ENCODE data around the gene DGKG. TPM values are rescaled to one million over a fixed set of nuclear protein-coding genes. Genes with fewer than 3 reads are reported as not detected.

The DGKG gene
- total RNA-seq, 5 donors from 2014 or later (not counting 1 experiment from before 2014, with no cell fraction given), result 0.03 to 0.10 TPM; not detected in 3

- H3K4me3 ChIP-seq (ENCODE audit: control insufficient read depth in 1 of 2, extremely low read depth in 1 of 2, low read length in 1 of 2), result no peak overlapping the region
- CTCF ChIA-PET, result no interaction called here
- no peak for ATAC-seq (replicated peaks in 1 of 4)
- Mint-ChIP-seq H3K9me3 (peaks cover 0 to 5% (median 0%) of the 10 kb centered on the region in 3 donors), H3K4me1 (no peaks in the 10 kb centered on the region), H3K4me3 (no peak overlapping the region), H3K27me3 (peaks cover 21 to 31% of the 10 kb centered on the region in 2 donors), H3K27ac (no peak overlapping the region), H3K36me3 (no peaks in the 10 kb centered on the region)
- WGBS (ENCODE audit: insufficient coverage), result no CpG with 5 or more reads among the region's 1 CpG
- no peaks in the 10 kb centered on the region for H3K36me3 ChIP-seq (ENCODE audit: control insufficient read depth in 2 of 2, extremely low read depth in 1 of 2, insufficient read depth in 1 of 2, low read length in 1 of 2)
- DNase-seq, result no peak
- POLR2A ChIA-PET, result no interaction called here
- no peaks in the 10 kb centered on the region for H3K4me1 ChIP-seq (ENCODE audit: control insufficient read depth in 1 of 2, extremely low read depth in 1 of 2, insufficient read depth in 2 of 2, low read length in 2 of 2)
- no peaks in the 10 kb centered on the region for H3K9me3 ChIP-seq
- H3K27ac ChIP-seq (ENCODE audit: low read length), result no peak overlapping the region
- H3K27me3 ChIP-seq (replicated peaks in 1 of 2; ENCODE audit: control insufficient read depth in 2 of 2, extremely low read depth in 1 of 2, insufficient read depth in 2 of 2, low read length in 1 of 2), result peaks cover 0 to 6% of the 10 kb centered on the region in 2 experiments
Measured at GRCh38 chr3:186167646-186168395, 194.2 kb downstream of the DGKG start.

- Mint-ChIP-seq H3K36me3 (no peaks in the 10 kb centered on the region), H3K27me3 (peaks cover 21 to 36% of the 10 kb centered on the region in 2 donors), H3K9me3 (peaks cover 0 to 5% (median 0%) of the 10 kb centered on the region in 3 donors), H3K4me1 (no peaks in the 10 kb centered on the region), H3K27ac (no peak overlapping the region), H3K4me3 (no peak overlapping the region)
- WGBS (ENCODE audit: insufficient coverage), result 29% methylated on average over 1 of the region's 3 CpGs
- H3K27me3 ChIP-seq (replicated peaks in 1 of 2; ENCODE audit: control insufficient read depth in 2 of 2, extremely low read depth in 1 of 2, insufficient read depth in 2 of 2, low read length in 1 of 2), result peaks cover 0 to 10% of the 10 kb centered on the region in 2 experiments
- no peak overlapping the region for H3K27ac ChIP-seq (ENCODE audit: low read length)
- ATAC-seq (replicated peaks in 1 of 4) (no peak), DNase-seq (no peak)
- H3K9me3 ChIP-seq, result no peaks in the 10 kb centered on the region
- no peaks in the 10 kb centered on the region for H3K36me3 ChIP-seq (ENCODE audit: control insufficient read depth in 2 of 2, extremely low read depth in 1 of 2, insufficient read depth in 1 of 2, low read length in 1 of 2)
- ChIA-PET CTCF (interaction anchor here in 1 of 2 donors (0.6 kb wide), 2 partner anchors 11 to 131 kb away, joined by 3 to 4 read pairs; no protein-coding TSS in a partner anchor), POLR2A (no interaction called here)
- no peak overlapping the region for H3K4me3 ChIP-seq (ENCODE audit: control insufficient read depth in 1 of 2, extremely low read depth in 1 of 2, low read length in 1 of 2)
- no peaks in the 10 kb centered on the region for H3K4me1 ChIP-seq (ENCODE audit: control insufficient read depth in 1 of 2, extremely low read depth in 1 of 2, insufficient read depth in 2 of 2, low read length in 2 of 2)
Measured at GRCh38 chr3:186166491-186167288, 195.3 kb downstream of the DGKG start.

GRCh38 chr3:186166036-186166435, 196.0 kb downstream of the DGKG start:
- Mint-ChIP-seq H3K27me3 (peaks cover 21 to 36% of the 10 kb centered on the region in 2 donors), H3K4me3 (no peak overlapping the region), H3K27ac (no peak overlapping the region), H3K4me1 (no peaks in the 10 kb centered on the region), H3K36me3 (no peaks in the 10 kb centered on the region), H3K9me3 (peaks cover 0 to 5% (median 0%) of the 10 kb centered on the region in 3 donors)
- no peaks in the 10 kb centered on the region for H3K9me3 ChIP-seq
- H3K36me3 ChIP-seq (ENCODE audit: control insufficient read depth in 2 of 2, extremely low read depth in 1 of 2, insufficient read depth in 1 of 2, low read length in 1 of 2), result no peaks in the 10 kb centered on the region
- POLR2A ChIA-PET, result no interaction called here
- DNase-seq, result no peak
- no peak for ATAC-seq (replicated peaks in 1 of 4)
- H3K27ac ChIP-seq (ENCODE audit: low read length), result no peak overlapping the region
- H3K4me3 ChIP-seq (ENCODE audit: control insufficient read depth in 1 of 2, extremely low read depth in 1 of 2, low read length in 1 of 2), result no peak overlapping the region
- peaks cover 0 to 12% of the 10 kb centered on the region in 2 experiments for H3K27me3 ChIP-seq (replicated peaks in 1 of 2; ENCODE audit: control insufficient read depth in 2 of 2, extremely low read depth in 1 of 2, insufficient read depth in 2 of 2, low read length in 1 of 2)
- no peaks in the 10 kb centered on the region for H3K4me1 ChIP-seq (ENCODE audit: control insufficient read depth in 1 of 2, extremely low read depth in 1 of 2, insufficient read depth in 2 of 2, low read length in 2 of 2)
- CTCF ChIA-PET, result interaction anchor here in 1 of 2 donors (0.6 kb wide), 1 partner anchor 132 kb away, joined by 3 read pairs; no protein-coding TSS in a partner anchor
- 100% methylated on average over 2 of the region's 3 CpGs for WGBS (ENCODE audit: insufficient coverage)

- no peak overlapping the region for H3K4me3 ChIP-seq (ENCODE audit: control insufficient read depth in 1 of 2, extremely low read depth in 1 of 2, low read length in 1 of 2)
- Mint-ChIP-seq H3K27me3 (peaks cover 26 to 42% of the 10 kb centered on the region in 2 donors), H3K27ac (no peak overlapping the region), H3K36me3 (no peaks in the 10 kb centered on the region), H3K4me1 (no peaks in the 10 kb centered on the region), H3K4me3 (no peak overlapping the region), H3K9me3 (peaks cover 0 to 5% (median 0%) of the 10 kb centered on the region in 3 donors)
- no peak overlapping the region for H3K27ac ChIP-seq (ENCODE audit: low read length)
- ATAC-seq (replicated peaks in 1 of 4) (no peak), DNase-seq (no peak)
- H3K9me3 ChIP-seq, result no peaks in the 10 kb centered on the region
- H3K36me3 ChIP-seq (ENCODE audit: control insufficient read depth in 2 of 2, extremely low read depth in 1 of 2, insufficient read depth in 1 of 2, low read length in 1 of 2), result no peaks in the 10 kb centered on the region
- ChIA-PET POLR2A (interaction anchor here in 1 of 2 donors (1.1 kb wide), 1 partner anchor 9 kb away, joined by 3 read pairs; no protein-coding TSS in a partner anchor), CTCF (no interaction called here)
- no CpG with 5 or more reads among the region's 1 CpG for WGBS (ENCODE audit: insufficient coverage)
- no peaks in the 10 kb centered on the region for H3K4me1 ChIP-seq (ENCODE audit: control insufficient read depth in 1 of 2, extremely low read depth in 1 of 2, insufficient read depth in 2 of 2, low read length in 2 of 2)
- H3K27me3 ChIP-seq (replicated peaks in 1 of 2; ENCODE audit: control insufficient read depth in 2 of 2, extremely low read depth in 1 of 2, insufficient read depth in 2 of 2, low read length in 1 of 2), result peaks cover 0 to 15% of the 10 kb centered on the region in 2 experiments
Measured at GRCh38 chr3:186165331-186165730, 196.7 kb downstream of the DGKG start.

GRCh38 chr3:186164696-186165095, 197.3 kb downstream of the DGKG start:
- peaks cover 0 to 15% of the 10 kb centered on the region in 2 experiments for H3K27me3 ChIP-seq (replicated peaks in 1 of 2; ENCODE audit: control insufficient read depth in 2 of 2, extremely low read depth in 1 of 2, insufficient read depth in 2 of 2, low read length in 1 of 2)
- DNase-seq (no peak), ATAC-seq (replicated peaks in 1 of 4) (no peak)
- no peaks in the 10 kb centered on the region for H3K9me3 ChIP-seq
- no peak overlapping the region for H3K4me3 Mint-ChIP-seq
- WGBS (ENCODE audit: insufficient coverage), result 86% methylated on average over 4 of the region's 7 CpGs
- no peaks in the 10 kb centered on the region for H3K36me3 ChIP-seq (ENCODE audit: control insufficient read depth in 2 of 2, extremely low read depth in 1 of 2, insufficient read depth in 1 of 2, low read length in 1 of 2)
- no peaks in the 10 kb centered on the region for H3K4me1 Mint-ChIP-seq
- no peak overlapping the region for H3K27ac ChIP-seq (ENCODE audit: low read length)
- no peaks in the 10 kb centered on the region for H3K36me3 Mint-ChIP-seq
- H3K27me3 Mint-ChIP-seq, result peaks cover 27 to 43% of the 10 kb centered on the region in 2 donors
- H3K4me1 ChIP-seq (ENCODE audit: control insufficient read depth in 1 of 2, extremely low read depth in 1 of 2, insufficient read depth in 2 of 2, low read length in 2 of 2), result no peaks in the 10 kb centered on the region
- ChIA-PET CTCF (no interaction called here), POLR2A (interaction anchor here in 1 of 2 donors (1.1 kb wide), 1 partner anchor 9 kb away, joined by 3 read pairs; no protein-coding TSS in a partner anchor)
- peaks cover 0 to 5% (median 0%) of the 10 kb centered on the region in 3 donors for H3K9me3 Mint-ChIP-seq
- no peak overlapping the region for H3K4me3 ChIP-seq (ENCODE audit: control insufficient read depth in 1 of 2, extremely low read depth in 1 of 2, low read length in 1 of 2)
- no peak overlapping the region for H3K27ac Mint-ChIP-seq

- ATAC-seq (replicated peaks in 1 of 4), result no peak
- Mint-ChIP-seq H3K27ac (no peak overlapping the region), H3K36me3 (no peaks in the 10 kb centered on the region), H3K27me3 (peaks cover 21 to 36% of the 10 kb centered on the region in 2 donors), H3K9me3 (no peaks in the 10 kb centered on the region), H3K4me1 (no peaks in the 10 kb centered on the region), H3K4me3 (no peak overlapping the region)
- Histone ChIP-seq H3K27ac (ENCODE audit: low read length) (no peak overlapping the region), H3K27me3 (replicated peaks in 1 of 2; ENCODE audit: control insufficient read depth in 2 of 2, extremely low read depth in 1 of 2, insufficient read depth in 2 of 2, low read length in 1 of 2) (peaks cover 0 to 15% of the 10 kb centered on the region in 2 experiments), H3K4me3 (ENCODE audit: control insufficient read depth in 1 of 2, extremely low read depth in 1 of 2, low read length in 1 of 2) (no peak overlapping the region), H3K36me3 (ENCODE audit: control insufficient read depth in 2 of 2, extremely low read depth in 1 of 2, insufficient read depth in 1 of 2, low read length in 1 of 2) (no peaks in the 10 kb centered on the region), H3K9me3 (no peaks in the 10 kb centered on the region), H3K4me1 (ENCODE audit: control insufficient read depth in 1 of 2, extremely low read depth in 1 of 2, insufficient read depth in 2 of 2, low read length in 2 of 2) (no peaks in the 10 kb centered on the region)
- 85% methylated on average over 4 of the region's 6 CpGs for WGBS (ENCODE audit: insufficient coverage)
- ChIA-PET POLR2A (no interaction called here), CTCF (no interaction called here)
- DNase-seq, result no peak
Measured at GRCh38 chr3:186162221-186162620, 199.8 kb downstream of the DGKG start.

Data from T-cell (primary cell).